ENCODE data around the gene CDK5RAP2. TPM values are rescaled to one million over a fixed set of nuclear protein-coding genes. Genes with fewer than 3 reads are reported as not detected.

CDK5RAP2 gene
- total RNA-seq, 1 experiment from 2014 or later = 24.2 TPM

GRCh38 chr9:120358877-120359276 is 221.1 kb downstream of the CDK5RAP2 start:
- no peak for DNase-seq (ENCODE audit: low spot score)

- DNase-seq (ENCODE audit: low spot score) = peak; percentile 39
Measured at GRCh38 chr9:120353506-120353905, 226.5 kb downstream of the CDK5RAP2 start.

- no peak for DNase-seq (ENCODE audit: low spot score)
Measured at GRCh38 chr9:120351106-120351505, 228.9 kb downstream of the CDK5RAP2 start.

GRCh38 chr9:120350596-120350995 is 229.4 kb downstream of the CDK5RAP2 start:
- no peak for DNase-seq (ENCODE audit: low spot score)

- DNase-seq (ENCODE audit: low spot score) = peak; percentile 43
Measured at GRCh38 chr9:120348951-120349429, 231.0 kb downstream of the CDK5RAP2 start.

- DNase-seq (ENCODE audit: low spot score) = no peak
Measured at GRCh38 chr9:120345379-120345778, 234.6 kb downstream of the CDK5RAP2 start.

GRCh38 chr9:120344230-120344629 is 235.7 kb downstream of the CDK5RAP2 start:
- DNase-seq (ENCODE audit: low spot score) = peak; percentile 53

- no peak for DNase-seq (ENCODE audit: low spot score)
Measured at GRCh38 chr9:120343416-120343815, 236.6 kb downstream of the CDK5RAP2 start.

Other genes starting within 250 kb of the CDK5RAP2 start
- 9.0 and 10.1 TPM in 2 replicates for gene MEGF9, start 134.3 kb upstream of the CDK5RAP2 start, total RNA-seq (2014; rRNA removed; shearing (Covaris generic))
- 10.4 and 14.1 TPM in 2 replicates for gene FBXW2, start 213.2 kb upstream of the CDK5RAP2 start, total RNA-seq (2014; rRNA removed; shearing (Covaris generic))

Measured in H4 (cell line).